Bronchial epithelial cell (primary cell): Measurements from ENCODE around the gene MEOX2. TPM values are rescaled to one million over a fixed set of nuclear protein-coding genes. Genes with fewer than 3 reads are reported as not detected.
A peak's percentile ranks its signal among the peaks of the same experiment; 100 is the strongest.

Experiments
- DNase-seq: peaks from one replicate; pipeline ENCODE4 v3.0.0-alpha.2; 2010; ENCODE audit warnings: low read depth
- FAIRE-seq: peaks from 2 replicates; lab custom pipeline; 2011; peaks lifted over from hg19 to GRCh38; lab: Jason Lieb, UNC
- H3K27me3 ChIP-seq: 2 replicates; pipeline ENCODE4 v1.5.1; 2011; ENCODE audit warnings: low read length; ENCODE audit not compliant: control insufficient read depth, insufficient read depth
- H3K36me3 ChIP-seq: 2 replicates; pipeline ENCODE4 v1.5.1; 2011; ENCODE audit warnings: low read length; ENCODE audit not compliant: control insufficient read depth, insufficient read depth
- H3K4me3 ChIP-seq: 2 replicates; pipeline ENCODE4 v1.5.1; 2011; ENCODE audit warnings: mild to moderate bottlenecking, low read depth, low read length, control low read depth
- total RNA-seq: library from RNA; depleted of rRNA; stranded (reverse); fragments of >200 nt; gene quantifications from 2 replicates; pipeline ENCODE4 v1.2.1, GENCODE V29; 2014
- TF ChIP-seq, protein P1 (sequence below): IDR thresholded peaks from 2 replicates; pipeline ENCODE4 v1.5.1; 2011; ENCODE audit warnings: mild to moderate bottlenecking, moderate library complexity, low read length, control low read depth, inconsistent platforms; ENCODE audit not compliant: insufficient read depth, severe bottlenecking

The MEOX2 gene
- total RNA-seq, 1 donor from 2014 or later, result not detected

DNA sequence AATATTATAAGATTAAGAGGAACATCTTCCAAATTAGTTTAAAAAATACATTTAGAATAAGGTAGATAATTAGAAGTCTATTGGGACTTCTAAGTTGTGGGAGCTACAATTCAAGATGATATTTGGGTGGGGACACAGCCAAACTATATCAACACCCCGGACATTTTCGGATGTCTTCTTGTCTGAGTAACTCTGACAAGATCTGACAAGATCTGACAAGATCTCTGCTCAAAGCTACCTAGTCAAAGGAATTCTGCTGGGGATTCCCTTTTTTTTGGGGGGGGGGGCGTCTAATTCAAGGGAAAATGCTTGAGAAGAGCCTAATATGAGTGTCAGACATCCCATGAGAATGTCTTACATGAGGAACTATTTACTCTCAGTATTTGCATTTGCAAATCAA, 119.4 kb downstream of the MEOX2 start:
- H3K36me3 ChIP-seq, result no peaks in the 10 kb centered on the region
- FAIRE-seq, result no peak
- TF ChIP-seq, protein P1, sequence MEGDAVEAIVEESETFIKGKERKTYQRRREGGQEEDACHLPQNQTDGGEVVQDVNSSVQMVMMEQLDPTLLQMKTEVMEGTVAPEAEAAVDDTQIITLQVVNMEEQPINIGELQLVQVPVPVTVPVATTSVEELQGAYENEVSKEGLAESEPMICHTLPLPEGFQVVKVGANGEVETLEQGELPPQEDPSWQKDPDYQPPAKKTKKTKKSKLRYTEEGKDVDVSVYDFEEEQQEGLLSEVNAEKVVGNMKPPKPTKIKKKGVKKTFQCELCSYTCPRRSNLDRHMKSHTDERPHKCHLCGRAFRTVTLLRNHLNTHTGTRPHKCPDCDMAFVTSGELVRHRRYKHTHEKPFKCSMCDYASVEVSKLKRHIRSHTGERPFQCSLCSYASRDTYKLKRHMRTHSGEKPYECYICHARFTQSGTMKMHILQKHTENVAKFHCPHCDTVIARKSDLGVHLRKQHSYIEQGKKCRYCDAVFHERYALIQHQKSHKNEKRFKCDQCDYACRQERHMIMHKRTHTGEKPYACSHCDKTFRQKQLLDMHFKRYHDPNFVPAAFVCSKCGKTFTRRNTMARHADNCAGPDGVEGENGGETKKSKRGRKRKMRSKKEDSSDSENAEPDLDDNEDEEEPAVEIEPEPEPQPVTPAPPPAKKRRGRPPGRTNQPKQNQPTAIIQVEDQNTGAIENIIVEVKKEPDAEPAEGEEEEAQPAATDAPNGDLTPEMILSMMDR, result no peak
- no peak overlapping the region for H3K4me3 ChIP-seq
- no peaks in the 10 kb centered on the region for H3K27me3 ChIP-seq
- peak; percentile 69 for DNase-seq

DNA sequence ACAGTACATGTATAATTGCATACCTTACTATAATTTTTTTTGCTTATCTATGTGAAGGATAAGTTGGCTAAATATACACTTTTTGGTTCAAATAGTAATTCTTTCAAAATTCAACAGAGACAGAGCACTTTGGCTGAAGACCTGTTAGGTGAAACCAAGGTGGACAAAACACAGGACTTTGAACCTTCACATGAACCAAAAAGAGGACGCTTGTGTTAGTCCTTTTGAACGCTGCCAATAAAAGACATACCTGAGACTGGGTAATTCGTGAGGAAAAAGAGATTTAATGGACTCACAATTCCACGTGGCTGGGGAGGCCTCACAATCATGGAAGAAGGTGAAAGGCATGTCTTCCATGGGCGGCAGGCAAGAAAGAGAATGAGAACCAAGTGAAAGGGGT, 120.0 kb downstream of the MEOX2 start:
- Histone ChIP-seq H3K4me3 (no peak overlapping the region), H3K36me3 (no peaks in the 10 kb centered on the region), H3K27me3 (no peaks in the 10 kb centered on the region)
- TF ChIP-seq, protein P1, result no peak
- FAIRE-seq (no peak), DNase-seq (no peak)

DNA sequence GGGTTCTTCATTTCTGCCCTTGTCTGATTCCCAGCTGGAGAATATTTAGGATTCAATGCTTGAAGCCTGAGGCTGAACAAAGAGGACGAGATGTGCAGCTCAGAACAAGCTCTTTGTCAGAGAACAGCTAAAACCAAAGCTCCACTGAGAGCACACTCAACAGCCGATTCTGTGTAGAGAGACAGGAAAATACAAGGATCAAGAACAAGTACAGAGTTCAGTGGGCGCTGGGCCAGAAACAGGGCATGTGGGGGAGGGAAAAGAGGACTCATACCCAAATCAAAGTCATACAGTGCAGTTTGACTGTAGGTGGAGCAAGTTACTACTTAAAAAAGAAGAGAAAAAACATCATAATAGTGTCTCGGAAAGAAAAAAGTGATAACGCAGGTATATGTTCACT, 124.6 kb downstream of the MEOX2 start, which contains the start of gene AGMO:
Gene AGMO, minus strand, starts transcription at position 181 of the 400 bp plus-strand sequence.
- TF ChIP-seq, protein P1, result no peak
- DNase-seq, result peak; percentile 63
- H3K36me3 ChIP-seq, result no peaks in the 10 kb centered on the region
- FAIRE-seq, result no peak
- no peak within 1 kb of the TSS for H3K4me3 ChIP-seq
- H3K27me3 ChIP-seq, result no peaks in the 10 kb centered on the region

Other genes with a start within 250 kb of the MEOX2 start
- gene AGMO, start 124.7 kb downstream of the MEOX2 start, total RNA-seq, result under 0.01 and 0.26 TPM in 2 replicates